ENCODE data around the gene RCE1.
A peak's percentile ranks its signal among the peaks of the same experiment; 100 is the strongest.

RCE1 gene

GRCh38 chr11:66870616-66871520 is 27.6 kb downstream of the RCE1 start:
- DNase-seq, result no peak

- no peak for DNase-seq
Observed at GRCh38 chr11:66871521-66871901, 28.3 kb downstream of the RCE1 start.

- DNase-seq, result no peak
Observed at GRCh38 chr11:66874232-66874631, 31.0 kb downstream of the RCE1 start.

- DNase-seq, result no peak
Observed at GRCh38 chr11:66875378-66875777, 32.1 kb downstream of the RCE1 start.

- no peak for DNase-seq
Observed at GRCh38 chr11:66877588-66878385, 34.5 kb downstream of the RCE1 start.

GRCh38 chr11:66878474-66878873 is 35.2 kb downstream of the RCE1 start:
- DNase-seq, result no peak

GRCh38 chr11:66879000-66879399 is 35.8 kb downstream of the RCE1 start:
- no peak for DNase-seq

- no peak for DNase-seq
Observed at GRCh38 chr11:66879583-66879982, 36.3 kb downstream of the RCE1 start.

- no peak for DNase-seq
Observed at GRCh38 chr11:66879999-66880398, 36.8 kb downstream of the RCE1 start.

- DNase-seq, result no peak
Observed at GRCh38 chr11:66880496-66881450, 37.5 kb downstream of the RCE1 start.

- DNase-seq, result no peak
Observed at GRCh38 chr11:66881451-66881835, 38.2 kb downstream of the RCE1 start.

GRCh38 chr11:66881927-66882452 is 38.7 kb downstream of the RCE1 start:
- no peak for DNase-seq

- no peak for DNase-seq
Observed at GRCh38 chr11:66882561-66883015, 39.3 kb downstream of the RCE1 start.

GRCh38 chr11:66883016-66883965 is 40.0 kb downstream of the RCE1 start:
- peak; percentile 51 to 54 for DNase-seq

- no peak for DNase-seq
Observed at GRCh38 chr11:66884443-66884842, 41.2 kb downstream of the RCE1 start.

GRCh38 chr11:66885469-66885868 is 42.2 kb downstream of the RCE1 start:
- DNase-seq, result no peak

GRCh38 chr11:66885950-66886440 is 42.8 kb downstream of the RCE1 start:
- DNase-seq, result no peak

- no peak for DNase-seq
Observed at GRCh38 chr11:66886671-66887221, 43.5 kb downstream of the RCE1 start.

- DNase-seq, result no peak
Observed at GRCh38 chr11:66887526-66887925, 44.3 kb downstream of the RCE1 start.

- DNase-seq, result no peak
Observed at GRCh38 chr11:66888282-66888681, 45.0 kb downstream of the RCE1 start.

- DNase-seq, result no peak
Observed at GRCh38 chr11:66889960-66890359, 46.7 kb downstream of the RCE1 start.

Measured in CD4-positive, alpha-beta T cell treated with Interferon alpha-2 for 1 hour (primary cell).